Esophagus squamous epithelium (tissue), 5 donors: ENCODE data around the gene PRKN. TPM values are rescaled to one million over a fixed set of nuclear protein-coding genes. Genes with fewer than 3 reads are reported as not detected.

ENCODE experiments used
- DNase-seq: peaks from one replicate; lab custom pipeline; 2025; lab: John Stamatoyannopoulos, UW
- H3K27ac ChIP-seq, 4 donors: fragments of 200-600 bp; sonication (generic); one replicate each; pipeline ENCODE4 v1.5.1; 2016 to 2019; ENCODE audit warnings: mild to moderate bottlenecking in 1 of 4
- H3K27me3 ChIP-seq, 4 donors: fragments of 200-600 bp; sonication (generic); 1 replicate in 3 of 4; 2 replicates in 1 of 4; pipeline versions ENCODE4 v1.5.1 to v1.6.0; 2017 to 2021; ENCODE audit warnings: antibody characterized with exemption in 1 of 4
- H3K36me3 ChIP-seq, 3 donors: fragments of 200-600 bp; sonication (generic); one replicate each; pipeline ENCODE4 v1.5.1; 2016 to 2019
- H3K4me1 ChIP-seq, 3 donors: fragments of 200-600 bp; sonication (generic); one replicate each; pipeline ENCODE4 v1.5.1; 2017 to 2019
- H3K4me3 ChIP-seq, 4 donors: fragments of 200-600 bp; sonication (generic); 1 replicate in 3 of 4; 2 replicates in 1 of 4; pipeline ENCODE4 v1.5.1; 2016 to 2019; ENCODE audit warnings: mild to moderate bottlenecking in 2 of 4, moderate library complexity in 1 of 4
- H3K9me3 ChIP-seq, 3 donors: fragments of 200-600 bp; sonication (generic); one replicate each; pipeline ENCODE4 v1.5.1; 2016 to 2019
- POLR2A ChIP-seq, 4 donors: fragments of 450-650 bp; IDR thresholded peaks; one replicate each; pipeline ENCODE4 v1.6.1; 2017; ENCODE audit warnings: antibody characterized with exemption in 4 of 4, mild to moderate bottlenecking in 4 of 4, moderate library complexity in 3 of 4
- WGBS, 2 donors: methylation state at CpG; one replicate each; pipeline ENCODE4 v1.1.5; 2018; 5-methylcytosine and 5-hydroxymethylcytosine counted together
- intact Hi-C: fragments of 100-400 bp; cut with DNase I; formaldehyde crosslinking; loops from one replicate; pipeline ENCODE4 v1.15.0; 2022
- total RNA-seq, 4 donors: library from RNA; depleted of rRNA; stranded (reverse); fragments of >200 nt; gene quantifications; one replicate each; pipeline ENCODE4 v1.1.0, GENCODE V29; 2016
- TF ChIP-seq, protein P1 (sequence below), 6 experiments: fragments of 450-650 bp in 4 of 6; fragments of 200-600 bp in 2 of 6; sonication (generic) in 2 of 6; IDR thresholded peaks; one replicate each; pipeline ENCODE4 v1.5.1; 2016 to 2019; ENCODE audit warnings: antibody characterized with exemption in 6 of 6, mild to moderate bottlenecking in 4 of 6, moderate library complexity in 4 of 6
- donor health status: DM: yes; HTN: yes; CAD: no.

Gene PRKN
- total RNA-seq, 4 donors from 2014 or later, result 0.70 to 5.5 (median 2.2) TPM

DNA sequence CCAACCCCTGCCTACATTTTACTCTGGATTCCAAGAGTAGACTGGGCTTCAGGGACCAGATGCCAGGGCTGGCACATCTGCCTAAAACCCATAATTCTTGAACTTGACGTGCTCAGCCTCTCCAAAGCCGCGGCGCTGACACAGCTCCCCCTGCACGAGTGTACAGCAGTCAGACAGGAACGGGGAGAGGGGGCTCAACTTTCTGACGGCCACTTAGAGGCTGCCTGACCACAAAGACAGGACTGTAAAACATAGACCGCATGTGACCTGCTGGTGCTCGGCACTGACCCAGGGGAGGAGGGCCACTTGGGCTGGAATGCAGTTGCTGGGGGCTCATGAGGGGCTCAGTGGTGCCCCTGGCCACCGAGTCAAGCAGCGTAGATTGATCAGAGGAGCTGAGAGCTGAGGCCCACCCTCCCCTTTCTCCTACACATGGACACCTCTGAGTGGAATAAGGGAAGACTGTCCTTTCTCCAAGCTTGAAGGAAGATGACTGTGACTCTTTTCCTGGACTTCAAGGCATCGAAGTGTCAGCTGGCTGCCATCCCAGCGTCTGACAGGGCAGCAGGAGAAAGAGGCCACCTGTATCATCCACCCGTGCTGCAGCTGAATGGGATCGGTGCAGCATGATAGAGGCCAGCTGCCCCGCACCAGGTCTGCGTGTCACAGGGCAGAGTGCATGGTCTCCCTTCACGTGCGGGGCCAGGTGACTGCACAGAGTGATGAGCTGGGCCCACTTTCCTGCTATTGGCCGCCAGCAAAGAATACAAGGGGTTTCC, 1282.4 kb downstream of the PRKN start:
- H3K4me1 ChIP-seq, result peaks cover 0 to 13% (median 6%) of the 10 kb centered on the region in 3 donors
- H3K27ac ChIP-seq, result no peak overlapping the region
- H3K9me3 ChIP-seq, result no peaks in the 10 kb centered on the region
- no peak overlapping the region for H3K4me3 ChIP-seq
- WGBS, 2 donors, result 53 to 59% methylated on average over 3 to 13 of the region's 20 CpGs
- H3K27me3 ChIP-seq, result no peaks in the 10 kb centered on the region
- DNase-seq, result no peak
- TF ChIP-seq, protein P1, sequence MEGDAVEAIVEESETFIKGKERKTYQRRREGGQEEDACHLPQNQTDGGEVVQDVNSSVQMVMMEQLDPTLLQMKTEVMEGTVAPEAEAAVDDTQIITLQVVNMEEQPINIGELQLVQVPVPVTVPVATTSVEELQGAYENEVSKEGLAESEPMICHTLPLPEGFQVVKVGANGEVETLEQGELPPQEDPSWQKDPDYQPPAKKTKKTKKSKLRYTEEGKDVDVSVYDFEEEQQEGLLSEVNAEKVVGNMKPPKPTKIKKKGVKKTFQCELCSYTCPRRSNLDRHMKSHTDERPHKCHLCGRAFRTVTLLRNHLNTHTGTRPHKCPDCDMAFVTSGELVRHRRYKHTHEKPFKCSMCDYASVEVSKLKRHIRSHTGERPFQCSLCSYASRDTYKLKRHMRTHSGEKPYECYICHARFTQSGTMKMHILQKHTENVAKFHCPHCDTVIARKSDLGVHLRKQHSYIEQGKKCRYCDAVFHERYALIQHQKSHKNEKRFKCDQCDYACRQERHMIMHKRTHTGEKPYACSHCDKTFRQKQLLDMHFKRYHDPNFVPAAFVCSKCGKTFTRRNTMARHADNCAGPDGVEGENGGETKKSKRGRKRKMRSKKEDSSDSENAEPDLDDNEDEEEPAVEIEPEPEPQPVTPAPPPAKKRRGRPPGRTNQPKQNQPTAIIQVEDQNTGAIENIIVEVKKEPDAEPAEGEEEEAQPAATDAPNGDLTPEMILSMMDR (IDR thresholded peaks at IDR 0.05), result no peak
- TF ChIP-seq POLR2A (IDR thresholded peaks at IDR 0.05), result no peak
- H3K36me3 ChIP-seq, result no peaks in the 10 kb centered on the region
- intact Hi-C loops, result no loop called here

DNA sequence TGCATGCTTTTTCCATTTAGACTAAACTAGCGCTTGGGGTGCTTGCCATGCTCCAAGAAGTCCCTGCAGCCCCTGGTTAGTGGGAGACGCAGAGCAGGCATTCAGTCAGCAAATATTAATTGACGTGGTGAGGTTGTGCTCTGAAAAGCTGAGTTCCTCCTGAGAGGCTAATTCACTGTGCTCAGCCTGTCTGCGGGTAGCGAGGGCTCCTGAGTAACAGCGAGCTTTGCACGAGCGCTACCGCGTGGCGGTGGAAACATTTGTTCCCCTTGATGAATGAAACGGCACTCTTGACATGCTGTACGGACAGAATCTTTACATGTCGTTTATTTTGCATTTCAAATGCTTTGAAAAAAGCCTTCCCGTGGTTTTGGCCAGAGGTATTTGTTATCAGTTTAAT, 1283.1 kb downstream of the PRKN start:
- WGBS, 2 donors, result 55 to 58% methylated on average over 14 to 15 of the region's 15 CpGs

DNA sequence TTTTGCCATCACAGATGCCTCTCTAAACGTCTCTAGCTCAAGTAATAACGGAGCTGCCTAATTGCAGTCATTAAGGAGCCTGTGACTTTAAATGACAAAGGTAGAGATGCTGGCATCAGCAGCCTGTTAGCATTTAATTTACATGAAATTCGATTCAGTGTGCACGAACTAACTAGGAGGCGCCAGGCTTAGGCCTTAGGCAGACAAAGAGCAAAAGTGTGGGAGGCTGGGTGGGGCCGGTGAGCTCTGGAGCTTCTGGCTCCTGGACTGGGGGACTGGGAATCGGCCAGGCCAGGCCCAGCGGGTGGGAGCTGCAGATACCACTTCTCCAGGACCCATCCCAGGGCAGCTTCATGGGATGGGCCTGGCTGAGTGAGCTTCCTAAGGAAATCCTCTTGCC, 1283.7 kb downstream of the PRKN start:
- H3K4me3 ChIP-seq, result no peak overlapping the region
- H3K36me3 ChIP-seq, result no peaks in the 10 kb centered on the region
- no peaks in the 10 kb centered on the region for H3K9me3 ChIP-seq
- intact Hi-C loops, result no loop called here
- no peaks in the 10 kb centered on the region for H3K27me3 ChIP-seq
- 26 to 28% methylated on average over 7 of the region's 8 CpGs for WGBS, 2 donors
- no peak overlapping the region for H3K27ac ChIP-seq
- H3K4me1 ChIP-seq, result peaks cover 0 to 20% (median 9%) of the 10 kb centered on the region in 3 donors
- TF ChIP-seq, protein P1 (IDR thresholded peaks at IDR 0.05), result no peak
- no peak for TF ChIP-seq POLR2A (IDR thresholded peaks at IDR 0.05)
- DNase-seq, result no peak

More for the DNA sequence above, 1283.1 kb downstream of the PRKN start:
- no peak for DNase-seq
- intact Hi-C loops, result no loop called here
- H3K9me3 ChIP-seq, result no peaks in the 10 kb centered on the region
- TF ChIP-seq, protein P1 (IDR thresholded peaks at IDR 0.05), result peak in 1 of 6 experiments; percentile 11
- TF ChIP-seq POLR2A (IDR thresholded peaks at IDR 0.05), result no peak
- H3K4me3 ChIP-seq, result no peak overlapping the region
- peaks cover 0 to 13% (median 6%) of the 10 kb centered on the region in 3 donors for H3K4me1 ChIP-seq
- no peaks in the 10 kb centered on the region for H3K27me3 ChIP-seq
- no peaks in the 10 kb centered on the region for H3K36me3 ChIP-seq
- no peak overlapping the region for H3K27ac ChIP-seq

- Histone ChIP-seq H3K27me3 (no peaks in the 10 kb centered on the region), H3K4me3 (no peak overlapping the region), H3K36me3 (no peaks in the 10 kb centered on the region), H3K4me1 (peaks cover 0 to 24% (median 9%) of the 10 kb centered on the region in 3 donors), H3K9me3 (no peaks in the 10 kb centered on the region), H3K27ac (no peak overlapping the region)
- no peak for TF ChIP-seq POLR2A (IDR thresholded peaks at IDR 0.05)
- intact Hi-C loops, result no loop called here
- WGBS, 2 donors, result 83 to 91% methylated on average over 13 to 15 of the region's 15 CpGs
- DNase-seq, result no peak
These were observed 1285.1 kb downstream of the PRKN start for GRCh38 chr6:161442420-161442819.

DNA sequence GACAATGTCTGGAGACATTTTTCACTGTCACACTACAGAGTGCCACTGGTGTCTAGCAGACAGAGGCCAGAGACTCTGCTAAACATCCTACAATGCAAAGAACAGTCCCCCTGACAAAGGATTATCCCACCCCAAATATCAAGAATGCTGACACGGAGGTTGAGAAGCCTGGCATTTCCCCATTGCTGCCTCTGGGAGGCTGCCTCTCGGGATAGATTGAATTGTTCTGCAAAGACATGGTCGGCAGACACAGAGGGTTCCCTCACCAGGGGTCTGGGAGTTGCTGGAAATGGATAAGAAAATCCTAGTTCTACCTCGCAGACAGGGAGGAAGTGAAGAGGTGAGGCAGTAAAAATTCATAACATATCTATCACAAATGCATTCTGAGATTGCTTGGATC, 1287.3 kb downstream of the PRKN start:
- TF ChIP-seq, protein P1 (IDR thresholded peaks at IDR 0.05), result no peak
- TF ChIP-seq POLR2A (IDR thresholded peaks at IDR 0.05), result no peak
- no peak for DNase-seq
- no peak overlapping the region for H3K27ac ChIP-seq
- 86 to 92% methylated on average over 4 of the region's 4 CpGs for WGBS, 2 donors
- intact Hi-C loops, result no loop called here
- no peak overlapping the region for H3K4me3 ChIP-seq
- no peaks in the 10 kb centered on the region for H3K36me3 ChIP-seq
- peaks cover 0 to 29% (median 11%) of the 10 kb centered on the region in 3 donors for H3K4me1 ChIP-seq
- no peaks in the 10 kb centered on the region for H3K9me3 ChIP-seq
- no peaks in the 10 kb centered on the region for H3K27me3 ChIP-seq
